ENCODE results near the gene CADM2.
"Not testable (repeated sequence)": the region's sequence is repeated elsewhere in the genome, so short reads cannot be mapped to it uniquely, and the experiment has no call there.

CADM2 gene

GRCh38 chr3:84958495-84959469 lies at the start of gene CADM2:
CADM2 (plus strand) TSS chr3:84958989.
- TF ChIP-seq GATA1 (IDR thresholded peaks at IDR 0.05; ENCODE audit: low read depth, low read length) (no peak), POLR2A (IDR thresholded peaks at IDR 0.05; ENCODE audit: low read length) (no peak)
- peak; percentile 67 to 78 for DNase-seq

- not testable (repeated sequence) for DNase-seq
Measured at GRCh38 chr3:84918592-84918991, 40.2 kb upstream of the CADM2 start.

- DNase-seq, result no peak
- TF ChIP-seq POLR2A (IDR thresholded peaks at IDR 0.05; ENCODE audit: low read length) (no peak), GATA1 (IDR thresholded peaks at IDR 0.05; ENCODE audit: low read depth, low read length) (no peak)
Measured at GRCh38 chr3:84922682-84923081, 36.1 kb upstream of the CADM2 start.

GRCh38 chr3:84925571-84925970 lies 33.2 kb upstream of the CADM2 start:
- TF ChIP-seq GATA1 (IDR thresholded peaks at IDR 0.05; ENCODE audit: low read depth, low read length) (no peak), POLR2A (IDR thresholded peaks at IDR 0.05; ENCODE audit: low read length) (no peak)
- DNase-seq, result no peak

- TF ChIP-seq GATA1 (IDR thresholded peaks at IDR 0.05; ENCODE audit: low read depth, low read length), result no peak
- no peak for TF ChIP-seq POLR2A (IDR thresholded peaks at IDR 0.05; ENCODE audit: low read length)
- DNase-seq, result no peak
Measured at GRCh38 chr3:84943379-84943778, 15.4 kb upstream of the CADM2 start.

GRCh38 chr3:84946240-84946639 lies 12.5 kb upstream of the CADM2 start:
- TF ChIP-seq POLR2A (IDR thresholded peaks at IDR 0.05; ENCODE audit: low read length), result no peak
- TF ChIP-seq GATA1 (IDR thresholded peaks at IDR 0.05; ENCODE audit: low read depth, low read length), result no peak
- DNase-seq, result no peak

GRCh38 chr3:84959470-84960271 lies 882 bp downstream of the CADM2 start:
- TF ChIP-seq POLR2A (IDR thresholded peaks at IDR 0.05; ENCODE audit: low read length) (no peak), GATA1 (IDR thresholded peaks at IDR 0.05; ENCODE audit: low read depth, low read length) (no peak)
- no peak for DNase-seq

GRCh38 chr3:84960581-84960980 lies 1.8 kb downstream of the CADM2 start:
- TF ChIP-seq GATA1 (IDR thresholded peaks at IDR 0.05; ENCODE audit: low read depth, low read length), result no peak
- no peak for TF ChIP-seq POLR2A (IDR thresholded peaks at IDR 0.05; ENCODE audit: low read length)

GRCh38 chr3:84961011-84961410 lies 2.2 kb downstream of the CADM2 start:
- DNase-seq, result no peak
- TF ChIP-seq GATA1 (IDR thresholded peaks at IDR 0.05; ENCODE audit: low read depth, low read length), result no peak
- no peak for TF ChIP-seq POLR2A (IDR thresholded peaks at IDR 0.05; ENCODE audit: low read length)

More at GRCh38 chr3:84960581-84960980, 1.8 kb downstream of the CADM2 start:
- DNase-seq, result no peak

- no peak for DNase-seq
- TF ChIP-seq GATA1 (IDR thresholded peaks at IDR 0.05; ENCODE audit: low read depth, low read length) (no peak), POLR2A (IDR thresholded peaks at IDR 0.05; ENCODE audit: low read length) (no peak)
Measured at GRCh38 chr3:84961521-84962255, 2.9 kb downstream of the CADM2 start.

- no peak for TF ChIP-seq POLR2A (IDR thresholded peaks at IDR 0.05; ENCODE audit: low read length)
- TF ChIP-seq GATA1 (IDR thresholded peaks at IDR 0.05; ENCODE audit: low read depth, low read length), result no peak
- DNase-seq, result no peak
Measured at GRCh38 chr3:84962415-84962814, 3.6 kb downstream of the CADM2 start.

- TF ChIP-seq GATA1 (IDR thresholded peaks at IDR 0.05; ENCODE audit: low read depth, low read length) (no peak), POLR2A (IDR thresholded peaks at IDR 0.05; ENCODE audit: low read length) (no peak)
- no peak for DNase-seq
Measured at GRCh38 chr3:84963137-84963536, 4.3 kb downstream of the CADM2 start.

GRCh38 chr3:84965141-84965540 lies 6.4 kb downstream of the CADM2 start:
- TF ChIP-seq GATA1 (IDR thresholded peaks at IDR 0.05; ENCODE audit: low read depth, low read length) (no peak), POLR2A (IDR thresholded peaks at IDR 0.05; ENCODE audit: low read length) (no peak)
- DNase-seq, result peak in 1 of 2 experiments; percentile 1

Data from erythroblast (primary cell).